Activated CD8-positive, alpha-beta memory T cell treated with anti-CD3 and anti-CD28 coated beads, Interleukin-2, amount 50 U/mL, for 1 hour (primary cell): ENCODE measurements around the gene PUM1.
"Not testable (repeated sequence)": the region's sequence is repeated elsewhere in the genome, so short reads cannot be mapped to it uniquely, and the experiment has no call there.

Source experiments
- DNase-seq: peaks from one replicate; pipeline ENCODE4 v3.0.0-alpha.2; 2020; ENCODE audit errors: extremely low read depth

Gene PUM1

GRCh38 chr1:30965924-30966599 lies 99.5 kb downstream of the PUM1 start:
- no peak for DNase-seq

- DNase-seq: no peak
Observed at GRCh38 chr1:30964706-30965105, 100.8 kb downstream of the PUM1 start.

- DNase-seq: no peak
Observed at GRCh38 chr1:30962609-30963508, 102.7 kb downstream of the PUM1 start.

- no peak for DNase-seq
Observed at GRCh38 chr1:30957560-30958222, 107.8 kb downstream of the PUM1 start.

GRCh38 chr1:30955448-30956015 lies 110.0 kb downstream of the PUM1 start:
- DNase-seq: no peak

GRCh38 chr1:30953685-30954084 lies 111.8 kb downstream of the PUM1 start:
- no peak for DNase-seq

GRCh38 chr1:30952098-30952497 lies 113.4 kb downstream of the PUM1 start:
- no peak for DNase-seq

- DNase-seq: no peak
Observed at GRCh38 chr1:30950700-30951099, 114.8 kb downstream of the PUM1 start.

- no peak for DNase-seq
Observed at GRCh38 chr1:30950053-30950452, 115.5 kb downstream of the PUM1 start.

- DNase-seq: not testable (repeated sequence)
Observed at GRCh38 chr1:30949487-30949838, 116.1 kb downstream of the PUM1 start.

GRCh38 chr1:30948813-30949486 lies 116.6 kb downstream of the PUM1 start:
- not testable (repeated sequence) for DNase-seq

GRCh38 chr1:30948278-30948677 lies 117.2 kb downstream of the PUM1 start:
- DNase-seq: no peak

GRCh38 chr1:30947212-30947611 lies 118.3 kb downstream of the PUM1 start:
- DNase-seq: no peak

GRCh38 chr1:30942326-30942963 lies 123.1 kb downstream of the PUM1 start:
- DNase-seq: no peak

GRCh38 chr1:30940541-30940940 lies 125.0 kb downstream of the PUM1 start:
- DNase-seq: no peak

GRCh38 chr1:30936541-30937171 lies 128.9 kb downstream of the PUM1 start:
- no peak for DNase-seq

- DNase-seq: not testable (repeated sequence)
Observed at GRCh38 chr1:30935758-30936157, 129.8 kb downstream of the PUM1 start.

- no peak for DNase-seq
Observed at GRCh38 chr1:30934613-30935012, 130.9 kb downstream of the PUM1 start.

GRCh38 chr1:30933874-30934252 lies 131.7 kb downstream of the PUM1 start:
- no peak for DNase-seq

GRCh38 chr1:30930631-30931173 lies 134.8 kb downstream of the PUM1 start:
- DNase-seq: no peak
